D721Med (cell line): ENCODE results near the gene PRPF40A.

Source experiments
- DNase-seq: peaks from one replicate; pipeline ENCODE4 v3.0.0; 2011; ENCODE audit warnings: low spot score; ENCODE audit not compliant: insufficient read length
- FAIRE-seq: peaks from 2 replicates; lab custom pipeline; 2011; peaks lifted over from hg19 to GRCh38; lab: Jason Lieb, UNC
- TF ChIP-seq, protein P1 (sequence below): IDR thresholded peaks from 2 replicates; pipeline ENCODE4 v1.5.1; 2012; ENCODE audit warnings: mild to moderate bottlenecking, control low read depth; ENCODE audit not compliant: insufficient read depth; ENCODE audit errors: missing control alignments

The PRPF40A gene

DNA sequence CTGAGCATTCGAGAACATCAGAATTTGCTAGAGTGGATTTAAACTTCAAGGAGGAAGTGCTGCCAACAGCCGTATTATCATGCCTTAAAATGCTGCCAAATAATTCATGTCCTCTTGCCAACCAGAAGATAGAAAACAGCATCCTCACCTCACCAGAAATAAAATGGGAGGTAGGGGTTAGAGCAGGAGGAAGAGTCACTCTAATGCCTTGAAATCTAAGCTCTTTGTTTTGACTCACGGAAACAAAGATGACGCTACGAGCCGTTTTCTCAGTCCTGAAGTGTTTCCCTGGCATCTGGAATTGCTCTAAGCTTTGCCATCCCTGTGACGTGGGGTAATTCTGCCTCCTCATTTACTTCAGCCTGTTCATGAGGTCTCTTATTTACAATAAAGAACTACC is 97.1 kb downstream of the PRPF40A start:
- TF ChIP-seq, protein P1, sequence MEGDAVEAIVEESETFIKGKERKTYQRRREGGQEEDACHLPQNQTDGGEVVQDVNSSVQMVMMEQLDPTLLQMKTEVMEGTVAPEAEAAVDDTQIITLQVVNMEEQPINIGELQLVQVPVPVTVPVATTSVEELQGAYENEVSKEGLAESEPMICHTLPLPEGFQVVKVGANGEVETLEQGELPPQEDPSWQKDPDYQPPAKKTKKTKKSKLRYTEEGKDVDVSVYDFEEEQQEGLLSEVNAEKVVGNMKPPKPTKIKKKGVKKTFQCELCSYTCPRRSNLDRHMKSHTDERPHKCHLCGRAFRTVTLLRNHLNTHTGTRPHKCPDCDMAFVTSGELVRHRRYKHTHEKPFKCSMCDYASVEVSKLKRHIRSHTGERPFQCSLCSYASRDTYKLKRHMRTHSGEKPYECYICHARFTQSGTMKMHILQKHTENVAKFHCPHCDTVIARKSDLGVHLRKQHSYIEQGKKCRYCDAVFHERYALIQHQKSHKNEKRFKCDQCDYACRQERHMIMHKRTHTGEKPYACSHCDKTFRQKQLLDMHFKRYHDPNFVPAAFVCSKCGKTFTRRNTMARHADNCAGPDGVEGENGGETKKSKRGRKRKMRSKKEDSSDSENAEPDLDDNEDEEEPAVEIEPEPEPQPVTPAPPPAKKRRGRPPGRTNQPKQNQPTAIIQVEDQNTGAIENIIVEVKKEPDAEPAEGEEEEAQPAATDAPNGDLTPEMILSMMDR, result no peak
- no peak for FAIRE-seq
- no peak for DNase-seq

DNA sequence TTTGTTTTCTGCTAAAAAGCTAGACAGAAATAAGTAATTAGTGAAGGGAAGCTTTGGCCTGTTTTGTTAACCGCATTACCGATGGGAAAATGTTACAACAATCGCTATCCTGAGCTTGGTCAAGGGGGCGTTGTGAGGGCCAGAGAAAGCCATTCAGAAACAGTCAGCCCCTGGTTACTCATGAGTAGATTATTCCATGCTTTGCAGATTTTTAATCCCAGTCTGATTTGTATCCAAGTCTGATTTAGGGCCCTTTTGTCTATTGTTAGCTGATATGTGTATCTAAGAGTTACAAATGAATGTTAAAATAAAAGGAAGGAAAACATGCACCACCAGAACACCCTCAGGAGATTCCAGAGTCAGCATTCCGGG is 99.1 kb downstream of the PRPF40A start:
- DNase-seq, result no peak
- no peak for FAIRE-seq
- TF ChIP-seq, protein P1, result no peak

DNA sequence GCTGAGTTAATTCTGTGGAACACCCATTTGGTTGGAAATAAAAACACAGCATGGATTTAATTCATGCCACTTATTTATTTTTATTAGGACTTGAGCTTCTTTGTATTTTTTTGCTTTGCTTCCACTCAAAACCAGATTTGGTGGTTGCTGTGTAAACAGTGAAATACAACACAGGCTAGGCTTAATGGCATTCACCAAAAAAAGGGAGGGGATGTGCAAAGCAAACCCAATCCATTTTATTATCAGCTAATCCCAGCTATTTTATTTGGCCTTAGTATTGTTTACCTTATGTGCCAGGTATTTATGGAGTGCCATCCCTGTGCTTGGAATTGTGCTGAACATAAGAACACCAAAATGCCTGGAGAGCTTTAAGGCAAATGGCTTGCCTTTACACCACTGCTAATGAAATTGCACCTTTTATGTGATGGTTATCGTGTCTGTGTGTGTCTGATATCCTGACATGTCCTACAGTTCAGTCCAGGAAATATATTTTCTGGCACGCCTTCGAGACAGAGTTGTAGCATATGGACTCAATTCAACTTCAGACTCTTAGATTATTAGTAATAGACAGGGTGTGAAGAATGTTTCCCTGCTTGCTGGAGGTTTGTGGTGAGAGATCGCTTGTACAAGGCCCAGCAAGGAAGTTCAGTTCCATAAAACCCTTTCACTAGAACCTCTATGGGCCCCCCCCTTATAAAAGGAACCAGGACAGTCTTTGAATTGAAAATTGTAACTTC is 99.6 kb downstream of the PRPF40A start:
- TF ChIP-seq, protein P1, result no peak
- FAIRE-seq (no peak), DNase-seq (no peak)

DNA sequence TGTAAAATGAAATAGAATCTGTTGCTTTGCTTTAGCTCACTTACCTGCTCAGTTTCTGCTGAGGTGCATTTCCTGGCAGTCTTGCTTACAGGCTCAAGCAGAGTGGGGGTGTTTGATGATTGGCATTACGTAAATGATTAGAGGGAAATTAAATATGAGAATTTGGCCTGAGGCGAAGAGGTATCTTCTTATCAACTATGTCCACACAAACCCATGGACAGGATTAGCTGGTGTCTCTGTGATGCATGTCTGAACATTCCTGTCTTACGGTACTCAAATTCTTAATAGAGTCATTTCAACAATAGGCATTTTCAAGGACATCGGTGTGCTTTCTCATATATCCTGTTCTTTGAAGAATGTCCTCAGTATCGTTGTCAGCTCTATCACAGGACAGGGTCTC is 102.1 kb downstream of the PRPF40A start:
- DNase-seq (no peak), FAIRE-seq (no peak)
- TF ChIP-seq, protein P1, result no peak

DNA sequence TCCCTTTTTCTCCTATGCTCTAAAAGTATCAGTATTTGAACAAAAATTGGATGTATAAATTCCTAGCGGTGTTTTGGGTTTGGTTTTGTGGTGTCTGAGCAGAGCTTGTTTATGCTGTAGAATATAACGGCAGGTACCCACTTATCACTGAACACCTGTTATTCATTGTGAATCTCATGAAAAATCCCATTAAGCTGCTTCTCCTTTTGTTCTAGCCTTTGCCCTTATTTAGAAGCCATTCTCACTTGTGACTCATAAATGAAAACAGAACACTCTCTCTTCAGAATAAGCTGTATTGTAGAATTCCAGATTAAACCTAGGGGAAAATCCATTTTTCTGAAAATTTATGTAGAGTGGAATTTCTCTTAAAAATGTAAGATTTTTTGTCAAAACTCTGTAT is 104.0 kb downstream of the PRPF40A start:
- TF ChIP-seq, protein P1, result no peak
- no peak for FAIRE-seq
- no peak for DNase-seq

DNA sequence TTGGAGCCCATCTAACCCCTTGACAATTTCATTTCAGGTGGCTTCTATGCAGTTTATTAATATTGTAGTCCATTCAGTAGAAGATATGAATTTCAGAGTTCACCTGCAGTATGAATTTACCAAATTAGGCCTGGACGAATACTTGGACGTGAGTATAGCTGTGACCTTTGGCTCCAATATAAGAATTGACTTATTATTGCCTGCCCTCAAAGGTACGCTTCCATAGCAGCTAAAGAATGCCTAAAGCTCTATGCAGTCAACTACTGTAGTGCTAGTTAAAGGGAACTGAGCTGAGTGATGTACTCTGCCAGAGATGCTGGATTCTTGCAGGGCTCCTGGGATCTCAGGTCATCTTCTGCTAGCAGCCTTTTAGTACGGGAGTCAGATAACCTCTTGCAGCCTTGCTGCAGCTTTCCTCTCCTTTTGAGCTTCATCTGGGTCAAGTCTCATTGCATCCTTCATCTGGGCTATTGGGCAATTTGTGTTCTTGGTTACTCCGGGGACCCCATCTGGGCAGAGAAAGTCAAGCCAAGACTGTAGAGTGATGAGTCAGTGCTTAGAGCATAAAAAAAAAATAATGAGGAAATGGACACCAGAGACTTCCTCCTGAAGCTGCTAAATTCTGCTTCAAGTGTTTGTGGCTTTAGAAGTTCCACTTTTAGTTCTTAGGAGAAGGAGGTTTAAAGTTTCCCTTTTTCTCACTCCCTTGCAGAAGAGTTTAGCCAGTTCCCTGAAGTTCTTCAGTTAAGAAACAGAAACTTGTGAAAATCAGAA is 105.6 kb downstream of the PRPF40A start:
- TF ChIP-seq, protein P1, result no peak
- FAIRE-seq (no peak), DNase-seq (no peak)

DNA sequence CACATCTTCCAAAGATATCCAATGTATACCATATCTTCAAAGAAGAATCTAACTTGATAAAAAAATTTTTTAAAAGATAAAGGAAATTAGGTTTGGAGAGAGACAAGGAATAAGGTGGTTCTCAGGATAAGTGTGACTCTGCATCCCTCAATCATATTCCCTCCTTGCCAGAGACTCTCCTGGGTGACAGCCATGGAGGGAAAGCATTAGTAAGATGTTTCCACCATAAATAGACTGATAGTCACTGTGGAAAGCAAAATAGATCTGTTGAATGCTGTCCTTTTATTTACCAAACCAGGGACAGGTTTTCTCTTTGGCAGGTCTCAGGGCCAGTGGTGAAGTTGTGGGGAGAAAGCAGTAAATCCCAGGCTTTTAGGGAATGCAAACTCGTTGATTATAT is 107.6 kb downstream of the PRPF40A start:
- TF ChIP-seq, protein P1, result no peak
- DNase-seq (no peak), FAIRE-seq (no peak)
